ENCODE results near the gene MAP3K1. TPM values are rescaled to one million over a fixed set of nuclear protein-coding genes. Genes with fewer than 3 reads are reported as not detected.

MAP3K1 gene
- total RNA-seq, 4 donors from 2014 or later: 12.8 to 55.3 (median 17.4) TPM

DNA sequence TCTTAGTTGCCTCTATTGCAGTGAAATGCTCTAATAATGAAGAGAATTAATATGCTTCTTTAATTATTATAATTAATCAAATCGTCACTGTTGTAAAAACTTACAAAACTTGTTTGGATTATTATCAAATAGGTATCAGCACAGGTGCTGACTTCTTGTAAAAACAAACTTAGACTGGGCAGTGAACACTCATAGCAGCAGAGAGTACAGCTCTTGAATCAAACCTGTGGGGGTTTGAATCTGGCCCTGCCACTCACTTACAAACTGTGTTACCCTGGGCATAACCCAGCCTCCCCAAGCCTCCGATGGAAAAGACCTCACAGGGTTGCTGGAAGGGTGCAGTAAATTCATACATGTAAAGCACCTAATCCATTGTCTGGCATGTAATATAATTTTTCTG is 35.1 kb downstream of the MAP3K1 start:
- Histone ChIP-seq H3K36me3 (no peaks in the 10 kb centered on the region), H3K4me1 (peaks cover 0 to 60% (median 29%) of the 10 kb centered on the region in 4 donors), H3K27ac (peak overlapping the region in 1 of 4 donors; percentile 67), H3K4me3 (no peak overlapping the region), H3K27me3 (no peaks in the 10 kb centered on the region), H3K9me3 (no peaks in the 10 kb centered on the region)
- TF ChIP-seq POLR2A (IDR thresholded peaks at IDR 0.05): no peak
- TF ChIP-seq, protein P1, sequence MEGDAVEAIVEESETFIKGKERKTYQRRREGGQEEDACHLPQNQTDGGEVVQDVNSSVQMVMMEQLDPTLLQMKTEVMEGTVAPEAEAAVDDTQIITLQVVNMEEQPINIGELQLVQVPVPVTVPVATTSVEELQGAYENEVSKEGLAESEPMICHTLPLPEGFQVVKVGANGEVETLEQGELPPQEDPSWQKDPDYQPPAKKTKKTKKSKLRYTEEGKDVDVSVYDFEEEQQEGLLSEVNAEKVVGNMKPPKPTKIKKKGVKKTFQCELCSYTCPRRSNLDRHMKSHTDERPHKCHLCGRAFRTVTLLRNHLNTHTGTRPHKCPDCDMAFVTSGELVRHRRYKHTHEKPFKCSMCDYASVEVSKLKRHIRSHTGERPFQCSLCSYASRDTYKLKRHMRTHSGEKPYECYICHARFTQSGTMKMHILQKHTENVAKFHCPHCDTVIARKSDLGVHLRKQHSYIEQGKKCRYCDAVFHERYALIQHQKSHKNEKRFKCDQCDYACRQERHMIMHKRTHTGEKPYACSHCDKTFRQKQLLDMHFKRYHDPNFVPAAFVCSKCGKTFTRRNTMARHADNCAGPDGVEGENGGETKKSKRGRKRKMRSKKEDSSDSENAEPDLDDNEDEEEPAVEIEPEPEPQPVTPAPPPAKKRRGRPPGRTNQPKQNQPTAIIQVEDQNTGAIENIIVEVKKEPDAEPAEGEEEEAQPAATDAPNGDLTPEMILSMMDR (IDR thresholded peaks at IDR 0.05): no peak
- DNase-seq: no peak

DNA sequence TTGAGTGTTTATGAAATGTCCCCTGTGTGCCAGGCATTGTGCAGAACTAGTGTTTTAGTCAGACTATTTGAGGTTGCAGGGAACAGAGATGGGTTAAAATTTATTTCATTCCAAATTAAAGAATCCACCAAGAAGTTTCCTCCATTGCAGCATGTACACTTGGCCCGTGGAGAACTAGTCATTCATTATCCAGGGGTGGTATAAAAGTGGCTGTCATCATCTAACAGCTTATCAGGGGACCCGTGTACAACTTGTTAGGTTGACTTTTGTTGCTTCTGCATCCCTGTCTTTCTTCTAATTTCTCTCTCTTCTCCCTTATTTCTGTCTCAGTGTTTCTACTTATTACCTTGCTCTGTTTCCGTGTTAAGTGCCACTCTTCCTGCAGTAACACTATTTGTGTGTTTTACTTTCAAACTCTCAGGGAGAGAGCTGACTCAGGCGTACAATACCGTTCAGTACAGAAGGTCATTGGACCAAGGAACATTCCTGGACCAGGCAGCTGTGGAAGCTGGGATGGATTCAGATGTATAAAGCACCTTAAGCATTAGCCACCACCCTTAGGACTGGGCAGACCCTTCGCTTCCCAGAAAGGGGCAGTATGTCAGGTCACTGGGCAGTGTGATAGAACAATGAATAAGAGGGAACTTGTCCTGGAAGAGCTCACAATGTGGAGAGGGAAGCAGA is 36.1 kb downstream of the MAP3K1 start:
- H3K27me3 ChIP-seq: no peaks in the 10 kb centered on the region
- H3K36me3 ChIP-seq: no peaks in the 10 kb centered on the region
- H3K27ac ChIP-seq: peak overlapping the region in 3 of 4 donors; percentile 26 to 67 (median 51)
- H3K4me3 ChIP-seq: peak overlapping the region in 2 of 4 donors; percentile 31 to 36
- no peaks in the 10 kb centered on the region for H3K9me3 ChIP-seq
- H3K4me1 ChIP-seq: peaks cover 0 to 54% (median 30%) of the 10 kb centered on the region in 4 donors
- TF ChIP-seq POLR2A (IDR thresholded peaks at IDR 0.05): no peak
- peak in 2 of 3 donors; percentile 57 to 73 for DNase-seq

DNA sequence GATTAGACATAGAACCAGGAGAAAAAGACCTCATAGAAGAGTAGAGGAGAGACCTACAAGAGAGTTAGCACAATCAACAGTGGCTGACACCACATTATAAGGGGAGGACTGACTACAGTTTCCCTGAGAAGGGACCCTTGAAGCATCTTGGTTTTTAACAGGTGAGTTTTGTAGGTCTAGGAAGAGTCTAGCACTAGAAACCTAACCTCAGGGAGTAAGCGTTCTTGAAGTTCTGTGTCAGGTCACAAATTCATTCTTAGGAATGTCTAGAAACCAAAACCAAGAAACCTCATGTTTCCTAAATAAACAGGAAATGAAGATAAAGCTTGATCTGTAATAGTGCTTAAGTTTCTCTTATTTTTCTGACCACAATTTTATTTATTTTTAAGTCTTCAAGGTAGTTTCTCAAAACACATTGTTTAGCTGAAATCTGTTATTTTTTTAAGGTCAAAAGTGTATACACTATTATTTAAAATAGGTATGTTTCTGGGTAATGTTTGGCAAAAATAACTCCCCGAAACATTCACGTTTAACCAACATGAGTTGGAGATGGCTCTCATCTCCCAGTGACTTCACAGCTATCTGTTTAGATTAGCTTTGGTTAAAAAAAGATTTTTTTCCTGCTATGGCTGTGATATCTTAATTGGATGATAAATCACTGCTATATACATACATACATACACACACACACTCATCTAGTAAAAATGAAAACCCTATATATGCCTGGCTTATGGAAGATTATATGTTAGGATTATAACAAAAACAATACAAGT is 37.1 kb downstream of the MAP3K1 start:
- no peak overlapping the region for H3K4me3 ChIP-seq
- H3K36me3 ChIP-seq: no peaks in the 10 kb centered on the region
- TF ChIP-seq, protein P1 (IDR thresholded peaks at IDR 0.05): no peak
- no peak for TF ChIP-seq POLR2A (IDR thresholded peaks at IDR 0.05)
- H3K4me1 ChIP-seq: peaks cover 0 to 59% (median 30%) of the 10 kb centered on the region in 4 donors
- H3K9me3 ChIP-seq: no peaks in the 10 kb centered on the region
- H3K27ac ChIP-seq: peak overlapping the region in 1 of 4 donors; percentile 26
- DNase-seq: no peak
- H3K27me3 ChIP-seq: no peaks in the 10 kb centered on the region

DNA sequence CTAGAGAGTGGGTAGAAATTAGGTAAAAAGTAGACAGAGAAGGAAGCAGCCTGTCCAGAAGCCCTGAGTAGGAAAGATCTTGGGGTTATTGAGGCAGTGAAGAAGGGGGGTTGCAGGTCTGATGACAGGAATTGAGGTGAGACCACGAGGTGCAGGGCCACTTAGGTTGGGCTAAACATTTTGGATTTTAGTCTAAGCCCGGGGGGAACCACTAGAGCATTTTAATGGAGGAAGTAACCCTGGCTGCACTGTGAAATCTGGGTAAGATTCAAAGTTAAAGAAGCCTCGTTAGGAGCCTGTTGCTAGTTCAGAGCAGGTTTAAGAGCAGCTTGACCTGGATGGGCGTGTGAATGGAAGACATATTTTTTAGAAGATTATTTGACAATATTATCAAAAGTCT is 38.3 kb downstream of the MAP3K1 start:
- no peaks in the 10 kb centered on the region for H3K27me3 ChIP-seq
- H3K9me3 ChIP-seq: no peaks in the 10 kb centered on the region
- DNase-seq: no peak
- H3K4me1 ChIP-seq: peaks cover 0 to 47% (median 29%) of the 10 kb centered on the region in 4 donors
- TF ChIP-seq POLR2A (IDR thresholded peaks at IDR 0.05): no peak
- TF ChIP-seq, protein P1 (IDR thresholded peaks at IDR 0.05): no peak
- no peaks in the 10 kb centered on the region for H3K36me3 ChIP-seq
- no peak overlapping the region for H3K4me3 ChIP-seq
- peak overlapping the region in 1 of 4 donors; percentile 4 for H3K27ac ChIP-seq

DNA sequence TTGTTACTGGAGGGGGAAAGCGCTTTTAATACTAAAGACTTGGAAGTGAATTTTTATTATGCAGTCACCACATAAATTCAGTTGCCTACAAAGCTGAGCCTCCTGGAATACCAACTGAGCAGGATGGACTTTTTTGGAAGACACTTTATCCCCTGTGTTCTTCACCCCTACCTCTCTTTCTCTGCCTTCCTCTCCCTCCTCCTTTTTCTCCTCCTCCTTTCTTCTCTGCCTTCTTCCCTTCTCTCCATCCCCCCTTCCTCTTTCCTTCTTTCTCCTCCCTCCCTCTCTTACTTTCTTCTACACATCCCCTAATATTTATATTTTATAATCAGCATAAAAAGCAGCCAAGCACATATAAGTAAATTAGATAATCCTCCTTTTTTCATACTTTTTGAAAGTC is 39.6 kb downstream of the MAP3K1 start:
- TF ChIP-seq POLR2A (IDR thresholded peaks at IDR 0.05): no peak
- no peaks in the 10 kb centered on the region for H3K27me3 ChIP-seq
- no peaks in the 10 kb centered on the region for H3K9me3 ChIP-seq
- H3K4me3 ChIP-seq: no peak overlapping the region
- H3K27ac ChIP-seq: no peak overlapping the region
- H3K4me1 ChIP-seq: peaks cover 0 to 36% (median 22%) of the 10 kb centered on the region in 4 donors
- peaks cover 0 to 7% (median 0%) of the 10 kb centered on the region in 3 donors for H3K36me3 ChIP-seq
- no peak for DNase-seq

DNA sequence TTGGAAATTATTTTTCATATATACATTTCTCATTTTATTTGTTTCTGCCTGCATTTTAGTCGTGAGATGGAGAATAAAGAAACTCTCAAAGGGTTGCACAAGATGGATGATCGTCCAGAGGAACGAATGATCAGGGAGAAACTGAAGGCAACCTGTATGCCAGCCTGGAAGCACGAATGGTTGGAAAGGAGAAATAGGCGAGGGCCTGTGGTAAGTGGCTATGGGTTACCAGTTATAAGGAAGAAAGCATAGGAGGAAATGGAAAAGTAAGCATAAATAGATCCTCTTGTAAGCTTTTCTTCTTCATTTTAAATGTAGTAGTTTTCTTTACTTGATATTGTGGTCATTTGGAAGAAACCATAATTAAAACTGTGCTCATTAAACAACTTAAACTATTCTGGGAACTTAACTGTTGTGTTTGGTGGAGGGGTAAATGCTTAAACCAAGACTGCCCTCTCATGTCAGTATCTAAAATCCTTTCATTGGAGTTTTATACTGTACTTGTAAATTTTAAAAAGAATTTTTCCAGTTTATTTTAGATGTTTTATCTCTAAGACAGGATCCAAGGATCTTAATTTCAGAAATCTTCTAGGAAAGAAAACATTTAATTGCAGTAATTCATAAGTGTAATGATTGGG is 41.3 kb downstream of the MAP3K1 start:
- Histone ChIP-seq H3K9me3 (no peaks in the 10 kb centered on the region), H3K27ac (peak overlapping the region in 1 of 4 donors; percentile 11), H3K27me3 (no peaks in the 10 kb centered on the region), H3K4me1 (peaks cover 0 to 26% (median 9%) of the 10 kb centered on the region in 4 donors), H3K4me3 (no peak overlapping the region), H3K36me3 (peaks cover 0 to 12% (median 0%) of the 10 kb centered on the region in 3 donors)
- no peak for DNase-seq
- TF ChIP-seq, protein P1 (IDR thresholded peaks at IDR 0.05): no peak
- no peak for TF ChIP-seq POLR2A (IDR thresholded peaks at IDR 0.05)
